ENCODE measurements around the gene TOR1A. TPM values are rescaled to one million over a fixed set of nuclear protein-coding genes. Genes with fewer than 3 reads are reported as not detected.

The TOR1A gene
- total RNA-seq, 1 donor from 2014 or later = 33.8 TPM

GRCh38 chr9:129768486-129768885, 55.5 kb downstream of the TOR1A start:
- Mint-ChIP-seq H3K36me3 (no peaks in the 10 kb centered on the region), H3K27me3 (ENCODE audit: low read depth) (no peaks in the 10 kb centered on the region), H3K27ac (no peak overlapping the region), H3K9me3 (no peaks in the 10 kb centered on the region), H3K4me3 (no peak overlapping the region), H3K4me1 (peaks cover 3% of the 10 kb centered on the region)
- TF ChIP-seq, protein P1, sequence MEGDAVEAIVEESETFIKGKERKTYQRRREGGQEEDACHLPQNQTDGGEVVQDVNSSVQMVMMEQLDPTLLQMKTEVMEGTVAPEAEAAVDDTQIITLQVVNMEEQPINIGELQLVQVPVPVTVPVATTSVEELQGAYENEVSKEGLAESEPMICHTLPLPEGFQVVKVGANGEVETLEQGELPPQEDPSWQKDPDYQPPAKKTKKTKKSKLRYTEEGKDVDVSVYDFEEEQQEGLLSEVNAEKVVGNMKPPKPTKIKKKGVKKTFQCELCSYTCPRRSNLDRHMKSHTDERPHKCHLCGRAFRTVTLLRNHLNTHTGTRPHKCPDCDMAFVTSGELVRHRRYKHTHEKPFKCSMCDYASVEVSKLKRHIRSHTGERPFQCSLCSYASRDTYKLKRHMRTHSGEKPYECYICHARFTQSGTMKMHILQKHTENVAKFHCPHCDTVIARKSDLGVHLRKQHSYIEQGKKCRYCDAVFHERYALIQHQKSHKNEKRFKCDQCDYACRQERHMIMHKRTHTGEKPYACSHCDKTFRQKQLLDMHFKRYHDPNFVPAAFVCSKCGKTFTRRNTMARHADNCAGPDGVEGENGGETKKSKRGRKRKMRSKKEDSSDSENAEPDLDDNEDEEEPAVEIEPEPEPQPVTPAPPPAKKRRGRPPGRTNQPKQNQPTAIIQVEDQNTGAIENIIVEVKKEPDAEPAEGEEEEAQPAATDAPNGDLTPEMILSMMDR (IDR thresholded peaks at IDR 0.05; ENCODE audit: unreplicated experiment) = no peak
- no peak for DNase-seq (ENCODE audit: low spot score in 2 of 2, unreplicated experiment in 2 of 2)

GRCh38 chr9:129765764-129766317, 58.1 kb downstream of the TOR1A start:
- no peak overlapping the region for H3K27ac Mint-ChIP-seq
- no peak for DNase-seq (ENCODE audit: low spot score in 2 of 2, unreplicated experiment in 2 of 2)
- H3K36me3 Mint-ChIP-seq = no peaks in the 10 kb centered on the region
- no peaks in the 10 kb centered on the region for H3K27me3 Mint-ChIP-seq (ENCODE audit: low read depth)
- peaks cover 24% of the 10 kb centered on the region for H3K4me1 Mint-ChIP-seq
- TF ChIP-seq, protein P1 (IDR thresholded peaks at IDR 0.05; ENCODE audit: unreplicated experiment) = no peak
- H3K9me3 Mint-ChIP-seq = no peaks in the 10 kb centered on the region
- no peak overlapping the region for H3K4me3 Mint-ChIP-seq

GRCh38 chr9:129762985-129763926, 60.7 kb downstream of the TOR1A start:
- no peaks in the 10 kb centered on the region for H3K27me3 Mint-ChIP-seq (ENCODE audit: low read depth)
- H3K36me3 Mint-ChIP-seq = no peaks in the 10 kb centered on the region
- no peak for DNase-seq (ENCODE audit: low spot score in 2 of 2, unreplicated experiment in 2 of 2)
- peak overlapping the region; percentile 88 for H3K27ac Mint-ChIP-seq
- H3K9me3 Mint-ChIP-seq = no peaks in the 10 kb centered on the region
- TF ChIP-seq, protein P1 (IDR thresholded peaks at IDR 0.05; ENCODE audit: unreplicated experiment) = no peak
- no peak overlapping the region for H3K4me3 Mint-ChIP-seq
- H3K4me1 Mint-ChIP-seq = peaks cover 24% of the 10 kb centered on the region

Small RNA genes lying within 50 kb of the gene (microRNA-seq; reads per million reads assigned to microRNA genes)
- gene MIR6855 = 2.3 reads per million

Other genes starting within 250 kb of the TOR1A start
- gene C9orf50, start 203.0 kb downstream of the TOR1A start, total RNA-seq = 0.23 to 0.87 TPM (median 0.69 TPM) in 3 replicates
- 30.7 to 33.3 TPM (median 33.0 TPM) in 3 replicates for gene NTMT1, start 198.0 kb downstream of the TOR1A start, total RNA-seq
- gene ASB6, start 182.0 kb downstream of the TOR1A start, total RNA-seq = 24.5 to 26.2 TPM (median 24.6 TPM) in 3 replicates
- 7.5 to 10.1 TPM (median 8.7 TPM) in 3 replicates for gene PRRX2, start 158.5 kb downstream of the TOR1A start, total RNA-seq
- gene PTGES, start 71.1 kb downstream of the TOR1A start, total RNA-seq = 28.4 to 30.1 TPM (median 29.6 TPM) in 3 replicates
- gene TOR1B, start 21.0 kb downstream of the TOR1A start, total RNA-seq = 15.3 to 18.0 TPM (median 16.1 TPM) in 3 replicates
- gene C9orf78, start 11.1 kb upstream of the TOR1A start, total RNA-seq = 28.2 to 31.0 TPM (median 29.9 TPM) in 3 replicates
- gene USP20, start 11.3 kb upstream of the TOR1A start, total RNA-seq = 47.1 to 49.0 TPM (median 47.7 TPM) in 3 replicates
- gene FNBP1, start 219.1 kb upstream of the TOR1A start, total RNA-seq = 48.3 to 52.4 TPM (median 49.9 TPM) in 3 replicates
- gene GPR107, start 229.8 kb upstream of the TOR1A start, total RNA-seq = 67.4 to 68.5 TPM (median 68.0 TPM) in 3 replicates